ENCODE data around the gene TRIP13.
"Not testable (repeated sequence)": the region's sequence is repeated elsewhere in the genome, so short reads cannot be mapped to it uniquely, and the experiment has no call there.

Gene TRIP13

DNA sequence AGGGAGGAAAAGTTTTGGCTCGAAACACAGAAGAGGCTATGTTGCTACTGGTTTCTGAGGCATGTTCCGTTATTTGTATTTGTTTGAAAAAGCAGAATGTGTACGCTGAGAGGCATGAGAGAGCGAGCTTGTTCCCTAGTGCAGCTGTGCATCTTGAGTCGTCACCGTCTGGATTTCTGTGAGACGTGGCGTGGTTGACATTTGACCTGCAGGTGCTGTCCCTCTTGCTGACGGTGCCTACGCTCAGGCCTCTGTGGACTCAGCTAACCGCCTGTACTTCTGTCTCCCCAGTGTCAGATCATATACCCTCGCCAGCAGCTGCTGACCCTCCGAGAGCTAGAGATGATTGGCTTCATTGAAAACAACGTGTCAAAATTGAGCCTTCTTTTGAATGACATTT lies 21.5 kb downstream of the TRIP13 start:
- Histone ChIP-seq H3K4me1 (ENCODE audit: control insufficient read depth in 1 of 2, insufficient read depth in 1 of 2, low read depth in 1 of 2, low read length in 1 of 2) (no peaks in the 10 kb centered on the region), H3K27ac (no peak overlapping the region), H3K4me3 (ENCODE audit: low read depth in 1 of 2, low read length in 1 of 2) (no peak overlapping the region), H3K27me3 (no peaks in the 10 kb centered on the region), H3K36me3 (peaks cover 47% of the 10 kb centered on the region), H3K9me3 (no peaks in the 10 kb centered on the region)
- TF ChIP-seq CTCF (IDR thresholded peaks at IDR 0.05): no peak

- Histone ChIP-seq H3K4me1 (ENCODE audit: control insufficient read depth in 1 of 2, insufficient read depth in 1 of 2, low read depth in 1 of 2, low read length in 1 of 2) (no peaks in the 10 kb centered on the region), H3K36me3 (peaks cover 43% of the 10 kb centered on the region), H3K4me3 (ENCODE audit: low read depth in 1 of 2, low read length in 1 of 2) (no peak overlapping the region), H3K27me3 (no peaks in the 10 kb centered on the region), H3K27ac (no peak overlapping the region), H3K9me3 (no peaks in the 10 kb centered on the region)
- TF ChIP-seq CTCF (IDR thresholded peaks at IDR 0.05): no peak
Observed at GRCh38 chr5:914612-915011, 21.9 kb downstream of the TRIP13 start.

DNA sequence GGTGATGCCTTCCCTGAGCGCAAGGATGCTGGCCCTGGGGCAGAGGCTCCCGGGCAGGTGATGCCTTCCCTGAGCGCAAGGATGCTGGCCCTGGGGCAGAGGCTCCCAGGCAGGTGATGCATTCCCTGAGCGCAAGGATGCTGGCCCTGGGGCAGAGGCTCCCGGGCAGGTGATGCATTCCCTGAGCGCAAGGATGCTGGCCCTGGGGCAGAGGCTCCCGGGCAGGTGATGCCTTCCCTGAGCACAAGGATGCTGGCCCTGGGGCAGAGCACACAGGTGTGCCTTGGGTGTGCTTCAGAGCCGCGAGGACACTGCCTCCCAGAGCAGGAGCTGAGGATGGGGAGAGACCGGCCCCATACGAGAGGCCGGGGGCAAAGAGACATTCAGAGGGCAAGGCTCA lies 22.7 kb downstream of the TRIP13 start:
- H3K4me1 ChIP-seq (ENCODE audit: control insufficient read depth in 1 of 2, insufficient read depth in 1 of 2, low read depth in 1 of 2, low read length in 1 of 2); H3K4me3 ChIP-seq (ENCODE audit: low read depth in 1 of 2, low read length in 1 of 2); H3K27me3 ChIP-seq; H3K27ac ChIP-seq; H3K9me3 ChIP-seq: not testable (repeated sequence)
- H3K36me3 ChIP-seq: peaks cover 41% of the 10 kb centered on the region

GRCh38 chr5:915946-916345 lies 23.3 kb downstream of the TRIP13 start:
- Histone ChIP-seq H3K4me1 (ENCODE audit: control insufficient read depth in 1 of 2, insufficient read depth in 1 of 2, low read depth in 1 of 2, low read length in 1 of 2) (no peaks in the 10 kb centered on the region), H3K9me3 (no peaks in the 10 kb centered on the region), H3K4me3 (ENCODE audit: low read depth in 1 of 2, low read length in 1 of 2) (no peak overlapping the region), H3K36me3 (peaks cover 41% of the 10 kb centered on the region), H3K27ac (no peak overlapping the region), H3K27me3 (no peaks in the 10 kb centered on the region)
- no peak for TF ChIP-seq CTCF (IDR thresholded peaks at IDR 0.05)

GRCh38 chr5:916441-917293 lies 24.0 kb downstream of the TRIP13 start:
- Histone ChIP-seq H3K4me1 (ENCODE audit: control insufficient read depth in 1 of 2, insufficient read depth in 1 of 2, low read depth in 1 of 2, low read length in 1 of 2) (no peaks in the 10 kb centered on the region), H3K9me3 (no peaks in the 10 kb centered on the region), H3K4me3 (ENCODE audit: low read depth in 1 of 2, low read length in 1 of 2) (no peak overlapping the region), H3K27ac (no peak overlapping the region), H3K27me3 (no peaks in the 10 kb centered on the region), H3K36me3 (peaks cover 41% of the 10 kb centered on the region)
- TF ChIP-seq CTCF (IDR thresholded peaks at IDR 0.05): no peak

DNA sequence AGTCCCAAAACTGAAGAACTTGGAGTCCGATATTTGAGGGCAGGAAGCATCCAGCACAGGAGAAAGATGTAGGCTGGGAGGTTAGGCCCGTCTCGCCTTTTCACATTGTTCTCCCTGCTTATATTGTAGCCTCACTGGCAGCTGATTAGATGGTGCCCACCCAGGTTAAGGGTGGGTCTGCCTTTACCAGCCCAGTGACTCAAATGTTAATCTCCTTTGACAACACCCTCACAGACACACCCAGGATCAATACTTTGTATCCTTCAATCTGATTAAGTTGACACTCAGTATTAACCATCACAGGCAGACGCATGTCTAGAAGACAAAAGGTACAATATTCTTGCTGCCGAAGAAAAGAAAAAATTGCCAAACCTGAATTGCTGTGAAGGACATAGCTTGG lies 26.0 kb downstream of the TRIP13 start:
- peaks cover 33% of the 10 kb centered on the region for H3K36me3 ChIP-seq
- H3K4me3 ChIP-seq (ENCODE audit: low read depth in 1 of 2, low read length in 1 of 2); H3K27me3 ChIP-seq; H3K27ac ChIP-seq; H3K9me3 ChIP-seq; H3K4me1 ChIP-seq (ENCODE audit: control insufficient read depth in 1 of 2, insufficient read depth in 1 of 2, low read depth in 1 of 2, low read length in 1 of 2): not testable (repeated sequence)
